Lower leg skin (tissue), 3 donors: ENCODE data around the gene CPVL.

Experiments
- CTCF ChIP-seq, 3 donors: fragments of 450-650 bp; IDR thresholded peaks; one replicate each; pipeline ENCODE4 v1.5.1; 2016; ENCODE audit warnings: antibody characterized with exemption in 3 of 3, mild to moderate bottlenecking in 3 of 3, moderate library complexity in 2 of 3
- POLR2A ChIP-seq, 2 donors: fragments of 450-650 bp; IDR thresholded peaks; one replicate each; pipeline ENCODE4 v1.6.1; 2016 to 2017; ENCODE audit warnings: antibody characterized with exemption in 2 of 2, mild to moderate bottlenecking in 1 of 2, moderate library complexity in 1 of 2

GRCh38 chr7:29008590-29008989 lies 137.7 kb downstream of the CPVL start:
- TF ChIP-seq CTCF (IDR thresholded peaks at IDR 0.05) (no peak), POLR2A (IDR thresholded peaks at IDR 0.05) (no peak)
